Measurements from ENCODE around the gene PTOV1. TPM values are rescaled to one million over a fixed set of nuclear protein-coding genes. Genes with fewer than 3 reads are reported as not detected.

The PTOV1 gene
- polyA plus RNA-seq, 1 donor: 296 TPM

DNA sequence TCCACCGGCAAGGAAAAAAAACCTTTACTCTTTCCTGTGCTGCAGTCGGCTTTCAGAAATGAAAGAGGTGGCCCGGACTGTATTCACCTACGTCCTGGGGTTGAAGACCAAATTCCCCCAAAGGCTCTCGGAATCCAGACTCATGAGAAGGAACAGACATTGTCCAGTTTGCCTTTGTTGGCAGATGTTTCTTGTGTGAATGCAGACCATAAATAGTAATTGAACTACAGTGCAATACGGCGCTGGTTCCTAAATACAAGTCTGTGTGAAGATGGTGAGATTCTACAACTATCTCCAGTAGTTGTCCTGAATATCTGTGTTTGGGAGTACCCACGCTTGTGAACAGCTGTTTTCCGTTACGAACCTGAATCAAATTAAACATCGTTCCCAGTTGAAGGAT, 11.2 kb upstream of the PTOV1 start:
- DNase-seq: no peak

DNA sequence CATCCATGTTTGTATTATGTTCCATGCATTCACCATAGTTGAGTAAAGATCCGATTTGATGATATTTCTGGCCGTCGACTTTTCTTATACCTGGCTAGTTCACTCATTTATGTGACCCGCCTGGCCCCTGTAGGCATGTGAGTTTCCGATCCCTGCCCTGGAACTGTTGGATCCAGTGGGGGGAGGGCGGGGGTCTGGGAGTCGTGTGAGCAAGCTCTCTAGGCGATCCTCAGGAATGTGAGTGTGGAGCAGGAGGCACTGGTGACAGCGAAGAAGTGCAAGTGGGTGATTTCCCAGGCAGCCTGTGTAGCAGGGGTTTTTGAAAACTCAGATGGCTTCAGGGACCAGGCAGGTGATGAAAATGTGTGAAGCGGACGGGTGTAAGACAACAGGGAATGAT, 10.6 kb upstream of the PTOV1 start:
- no peak for DNase-seq

DNA sequence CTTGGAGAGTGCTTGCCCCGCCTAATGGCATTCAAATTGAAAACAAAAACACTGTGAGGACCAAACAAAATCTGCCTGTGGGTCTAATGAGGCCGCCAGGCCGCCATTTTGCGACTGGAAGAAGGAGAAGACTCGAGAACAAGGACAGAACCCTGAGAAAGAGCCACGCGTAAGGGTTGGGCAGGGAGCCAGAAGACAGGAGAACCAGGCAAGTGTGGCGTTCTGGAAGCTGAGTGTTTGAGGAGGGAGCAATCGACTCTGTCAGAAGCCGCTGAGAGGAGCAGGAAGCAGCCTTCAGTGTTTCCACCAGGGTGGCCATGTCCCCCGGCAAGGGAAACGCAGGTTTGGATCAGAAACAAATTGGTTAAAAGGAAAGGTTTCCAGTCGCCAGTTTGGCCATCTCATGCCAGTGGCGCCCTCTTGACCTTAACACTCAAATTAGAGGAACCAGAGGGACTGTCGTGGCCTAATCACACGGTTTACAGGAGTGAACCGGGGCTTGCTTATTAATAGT, 10.2 kb upstream of the PTOV1 start:
- no peak for DNase-seq

DNA sequence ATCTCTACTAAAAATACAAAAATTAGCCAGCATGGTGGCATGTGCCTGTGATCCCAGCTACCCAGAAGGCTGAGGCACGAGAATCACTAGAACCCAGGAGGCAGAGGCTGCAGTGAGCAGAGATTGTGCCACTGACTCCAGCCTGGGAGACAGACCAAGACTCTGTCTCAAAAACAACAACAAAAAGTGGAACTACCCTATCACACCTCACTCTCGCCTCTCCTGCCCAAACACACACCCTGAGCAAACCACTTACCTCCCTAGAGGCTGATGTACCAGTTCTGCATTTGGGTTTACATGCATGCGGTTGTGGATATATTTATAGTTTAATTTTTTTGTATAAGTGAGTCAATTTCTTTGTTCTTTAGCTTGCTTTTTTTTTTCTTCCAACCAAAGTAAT, 7.7 kb upstream of the PTOV1 start:
- DNase-seq: no peak

GRCh38 chr19:49844138-49845095, 6.5 kb upstream of the PTOV1 start:
- DNase-seq: no peak

DNA sequence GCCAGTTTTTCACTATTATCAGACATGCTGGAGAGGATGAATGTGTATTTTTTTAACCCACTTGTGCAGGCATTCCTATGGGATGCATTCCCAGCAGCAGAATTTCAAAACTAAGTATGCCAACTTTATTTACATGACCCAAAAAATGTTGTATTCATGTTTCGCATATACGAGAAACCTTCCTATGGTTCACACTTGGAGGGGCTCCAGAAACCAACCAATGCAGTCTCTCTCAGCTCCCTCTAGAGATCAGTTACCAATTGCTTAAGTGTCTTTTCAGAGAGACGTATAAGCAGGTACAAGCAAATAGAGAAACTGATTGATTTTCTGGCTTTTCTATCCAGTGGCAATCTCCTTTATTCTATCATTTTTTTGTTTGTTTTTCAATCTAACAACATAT, 5.5 kb upstream of the PTOV1 start:
- DNase-seq: no peak

GRCh38 chr19:49846408-49846807, 4.6 kb upstream of the PTOV1 start:
- no peak for DNase-seq

- no peak for DNase-seq
Measured at GRCh38 chr19:49847731-49848696, 2.9 kb upstream of the PTOV1 start.

- DNase-seq: no peak
Measured at GRCh38 chr19:49848938-49849337, 2.0 kb upstream of the PTOV1 start.

DNA sequence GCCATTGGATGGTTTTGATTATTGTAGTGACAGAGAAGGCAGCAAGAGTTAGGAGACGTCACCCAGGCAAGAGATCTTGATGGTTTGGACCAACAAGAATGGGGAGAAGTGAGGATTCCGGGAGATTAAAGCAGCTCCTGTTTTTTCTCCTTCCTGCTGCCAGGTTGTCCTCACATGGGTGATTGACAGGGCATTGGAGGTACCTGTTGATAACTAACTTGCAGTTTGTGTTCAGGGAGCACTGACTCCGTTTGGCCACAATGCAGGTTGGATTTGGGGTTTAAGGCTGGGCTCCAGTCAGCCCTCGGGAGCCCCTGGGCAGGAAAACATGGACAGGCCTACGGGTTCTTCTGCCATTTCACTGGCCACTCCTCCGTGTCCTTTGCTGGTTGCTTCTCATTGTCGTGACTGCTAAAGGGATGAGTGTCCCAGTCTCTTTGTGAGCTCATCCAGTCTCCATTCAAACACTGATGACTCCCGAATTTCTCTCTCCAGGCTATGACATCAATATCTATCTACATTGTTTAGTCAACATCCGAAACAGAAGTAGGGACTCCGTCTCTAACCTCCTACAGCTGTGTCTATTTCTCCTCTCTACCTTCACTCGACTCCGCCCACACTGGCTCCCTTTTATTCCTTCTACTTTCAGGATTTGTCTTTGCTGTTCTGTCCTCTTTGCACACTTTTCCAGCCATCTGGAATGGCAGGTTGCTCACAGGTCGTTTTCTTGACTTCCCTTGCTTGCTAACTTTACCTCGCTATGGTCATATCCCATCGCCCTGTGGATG, 1.3 kb upstream of the PTOV1 start:
- no peak for DNase-seq

DNA sequence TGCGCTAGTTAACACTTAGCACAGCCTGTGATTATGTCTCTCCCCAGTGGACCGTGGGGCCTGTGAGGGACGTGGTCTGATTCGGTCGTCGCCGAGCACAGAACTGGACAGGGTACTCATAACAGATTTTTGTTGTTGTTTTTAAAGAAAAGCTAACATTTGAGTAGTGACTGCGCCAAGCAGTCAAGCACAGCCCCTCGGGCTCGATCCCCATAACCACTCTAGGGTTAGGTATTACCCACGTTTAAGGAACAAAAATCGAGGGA, 805 bp upstream of the PTOV1 start:
- DNase-seq: no peak

DNA sequence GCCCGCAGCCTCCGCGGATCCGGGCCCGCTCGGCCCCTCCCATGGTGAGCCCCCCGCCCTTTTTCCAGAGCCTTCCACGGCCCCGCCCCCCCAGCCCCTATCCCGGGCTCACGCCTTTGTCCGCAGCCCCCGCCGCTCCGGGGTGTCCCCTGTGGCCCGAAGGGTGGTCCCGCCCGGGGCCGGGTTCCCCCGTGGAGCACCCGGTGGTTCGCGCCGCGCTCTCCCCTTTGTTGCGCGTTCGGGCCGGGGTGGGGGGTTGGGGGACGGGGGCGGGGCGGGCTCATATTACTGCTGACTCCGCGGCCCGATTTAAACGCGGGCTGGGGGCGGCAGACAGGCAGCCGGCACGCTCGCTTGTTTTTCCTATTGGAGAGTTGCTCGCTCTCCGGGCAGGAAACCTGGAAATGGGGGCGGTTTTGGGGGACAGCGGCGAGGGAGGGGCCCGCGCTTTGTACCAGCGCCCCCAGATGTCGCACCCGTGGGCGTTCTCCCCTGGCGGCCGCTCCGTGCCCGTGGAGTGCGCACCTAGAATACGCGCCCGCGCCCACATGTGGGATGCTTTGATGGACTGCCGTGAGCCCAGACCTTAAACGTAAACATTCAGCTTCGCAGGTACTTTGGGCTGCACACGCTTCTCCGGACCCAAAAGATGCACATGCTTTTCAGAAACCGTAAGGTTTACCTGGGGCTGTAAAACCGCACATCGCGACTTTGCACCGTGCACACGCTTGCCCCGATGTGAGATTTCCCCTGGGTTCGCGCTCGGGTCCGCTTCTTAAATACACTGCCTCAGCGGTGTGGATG, 699 bp downstream of the PTOV1 start:
- DNase-seq: no peak

GRCh38 chr19:49852631-49853126, 1.7 kb downstream of the PTOV1 start:
- no peak for DNase-seq

DNA sequence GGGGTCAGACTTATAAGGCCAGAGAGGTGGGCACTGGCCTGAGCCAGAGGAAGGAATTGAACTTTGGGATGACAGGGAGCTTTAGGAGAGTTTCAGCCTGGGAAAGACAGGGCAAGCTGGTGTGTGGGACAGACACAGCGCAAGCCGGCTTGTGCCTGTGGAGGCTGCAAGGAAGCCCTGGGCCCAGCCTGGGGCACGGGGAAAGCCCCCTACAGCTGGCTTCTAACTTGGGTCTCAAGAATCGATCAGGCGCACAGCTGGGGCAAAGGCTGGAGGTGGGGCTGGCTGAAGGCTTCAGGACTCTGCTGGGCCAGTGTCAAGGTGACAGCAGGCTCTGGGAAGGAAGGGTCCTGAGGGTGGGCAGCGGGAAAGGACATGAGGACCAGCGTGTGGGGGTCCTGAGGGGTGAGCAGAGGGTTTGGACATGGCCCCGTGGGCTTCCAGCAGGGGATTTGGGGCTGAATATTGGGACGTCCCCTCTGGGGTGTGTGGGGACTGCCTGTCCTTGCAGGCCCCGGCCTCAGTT, 3.0 kb downstream of the PTOV1 start:
- DNase-seq: no peak

GRCh38 chr19:49854378-49855263, 3.7 kb downstream of the PTOV1 start:
- DNase-seq: no peak

DNA sequence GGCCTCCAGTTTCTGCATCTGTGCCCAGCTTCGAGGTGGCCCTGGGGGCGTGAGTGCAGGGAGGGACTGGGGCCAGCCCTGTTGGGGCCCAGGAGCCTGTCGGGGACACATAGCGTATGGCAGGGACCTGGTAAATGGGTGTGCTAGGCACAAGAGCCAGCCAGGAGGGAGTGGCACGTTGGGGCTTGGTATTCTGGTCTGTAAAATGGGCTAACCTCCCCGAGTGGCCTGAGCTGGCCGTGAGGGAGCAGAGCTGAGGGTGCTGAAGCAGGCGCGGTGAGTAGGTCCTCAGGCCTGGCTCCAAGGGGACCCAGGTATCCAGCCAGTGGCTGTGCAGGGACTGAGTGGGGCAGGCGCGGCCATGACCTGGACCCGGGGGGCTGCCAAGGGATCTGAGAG, 4.3 kb downstream of the PTOV1 start:
- no peak for DNase-seq

DNA sequence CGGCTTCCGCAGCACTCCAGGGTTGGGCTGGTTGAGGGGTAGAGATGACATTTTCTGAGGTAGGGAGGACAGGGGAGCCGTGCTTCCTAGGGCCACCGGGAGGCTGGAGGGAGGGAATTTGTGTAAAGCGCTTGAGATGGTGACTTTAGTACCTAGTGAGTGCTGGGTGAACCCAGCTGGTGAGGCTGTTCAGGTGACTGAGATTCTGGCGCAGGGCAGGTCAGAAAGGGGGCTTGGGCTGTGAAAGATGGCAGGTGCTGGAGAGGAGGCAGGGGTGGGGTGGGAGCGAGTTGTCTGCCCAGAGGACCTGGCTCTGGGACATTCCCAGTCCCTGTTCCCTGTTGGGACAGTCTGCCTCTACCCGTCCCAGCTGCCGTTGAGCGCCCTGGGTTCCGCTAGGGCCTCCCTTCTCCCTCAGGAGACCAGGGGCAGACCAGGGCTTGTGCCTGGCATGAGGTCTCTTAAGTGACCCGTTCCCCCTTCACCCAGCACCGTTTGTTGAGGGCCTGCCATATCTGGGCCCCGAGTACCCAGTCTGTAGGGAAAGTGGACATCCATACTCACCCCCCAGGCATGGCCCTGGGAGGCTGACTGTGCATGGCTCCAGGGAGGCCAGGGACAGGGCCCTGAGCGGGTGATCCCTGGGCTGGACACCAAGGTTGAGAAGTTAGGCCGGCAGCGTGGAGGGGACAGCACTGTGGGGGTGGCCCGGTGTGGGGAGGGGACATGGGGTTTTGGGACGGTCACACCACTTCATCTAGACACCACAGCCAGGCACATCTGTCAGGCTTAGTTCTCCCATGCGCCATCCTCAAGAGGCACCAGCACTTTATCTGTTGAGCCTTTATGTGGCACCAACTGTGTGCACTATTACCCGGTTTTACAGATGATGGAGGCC, 5.0 kb downstream of the PTOV1 start:
- DNase-seq: no peak

GRCh38 chr19:49856574-49857021, 5.6 kb downstream of the PTOV1 start:
- no peak for DNase-seq
